HCT116 (cell line): ENCODE data around the gene ZNF469. TPM values are rescaled to one million over a fixed set of nuclear protein-coding genes. Genes with fewer than 3 reads are reported as not detected.

ENCODE experiments used
- ATAC-seq: fragments of 200-7000 bp; cut with Tn5 transposase; 2 replicates; pipeline ENCODE4 v1.9.1; 2020; ENCODE audit warnings: mild to moderate bottlenecking, moderate library complexity
- BruUV-seq: library from RNA; stranded (reverse); fragments of 400-500 nt; replicated peaks from 2 replicates; lab custom pipeline; 2021; lab: Mats Ljungman, UMichigan
- CTCF ChIA-PET: fragments of 300-600 bp; sonication (Branson Sonifier 250); formaldehyde crosslinking; loops from one replicate; lab custom pipeline; 2021; ENCODE audit warnings: antibody characterized with exemption; lab: Charles Lee
- POLR2A ChIA-PET: fragments of 300-600, 350-600 bp; sonication (Branson Sonifier 250); formaldehyde crosslinking; loops from one replicate; lab custom pipeline; 2021; ENCODE audit warnings: antibody characterized with exemption; lab: Charles Lee
- RAD21 ChIA-PET, 2 experiments: fragments of 300-600 bp; sonication (Branson Sonifier 250); formaldehyde crosslinking; loops; one replicate each; lab custom pipeline; 2023; ENCODE audit warnings: low total read pairs in 2 of 2; ENCODE audit not compliant: uncharacterized antibody in 2 of 2, unreplicated experiment in 2 of 2, low non-redundant PET in 1 of 2; lab: Charles Lee
- DNase-seq: peaks from one replicate; pipeline ENCODE4 v3.0.0-alpha.2; 2010; ENCODE audit warnings: low read depth, low spot score
- H2AFZ ChIP-seq: fragments of 200-600 bp; shearing (Covaris generic), sonication (generic); 2 replicates; pipeline ENCODE4 v1.6.1; 2017; ENCODE audit warnings: low read depth, mixed run types, mixed read lengths, antibody characterized with exemption, low read length; ENCODE audit not compliant: poor library complexity, severe bottlenecking
- H3K27ac ChIP-seq: 2 replicates; pipeline ENCODE4 v1.5.1; 2012; ENCODE audit warnings: low read depth, low read length
- H3K27me3 ChIP-seq: fragments of 200-600 bp; sonication (generic); 2 replicates; pipeline ENCODE4 v1.6.1; 2016; ENCODE audit warnings: mixed run types, low read length, mixed read lengths; ENCODE audit not compliant: insufficient read depth
- H3K36me3 ChIP-seq, 2 experiments: fragments of 200-500 bp in 1 of 2; fragments of 200-600 bp in 1 of 2; sonication (Bioruptor generic) in 1 of 2; sonication (generic) in 1 of 2; 2 replicates each; pipeline versions ENCODE4 v1.5.1 to v1.6.1; 2014 to 2016; ENCODE audit warnings: low read length in 2 of 2, inconsistent platforms in 1 of 2, mixed read lengths in 1 of 2, mixed run types in 1 of 2; ENCODE audit not compliant: insufficient read depth in 2 of 2, control insufficient read depth in 1 of 2
- H3K4me1 ChIP-seq, 2 experiments: fragments of 200-600 bp in 1 of 2; sonication (generic) in 1 of 2; 2 replicates each; pipeline versions ENCODE4 v1.5.1 to v1.6.1; 2012 to 2017; ENCODE audit warnings: low read length in 2 of 2, inconsistent platforms in 1 of 2, mild to moderate bottlenecking in 1 of 2, mixed read lengths in 1 of 2, mixed run types in 1 of 2, moderate library complexity in 1 of 2; ENCODE audit not compliant: insufficient read depth in 2 of 2, control insufficient read depth in 1 of 2
- H3K4me2 ChIP-seq: fragments of 200-600 bp; sonication (generic); 2 replicates; pipeline ENCODE4 v1.6.1; 2017; ENCODE audit warnings: mixed run types, low read length, mixed read lengths
- H3K4me3 ChIP-seq, 2 experiments: fragments of 200-600 bp in 1 of 2; sonication (generic) in 1 of 2; replicated peaks in 1 of 2; 2 replicates each; pipeline ENCODE4 v1.5.1; 2011 to 2016; ENCODE audit warnings: low read length in 2 of 2, control low read depth in 1 of 2, low read depth in 1 of 2, mild to moderate bottlenecking in 1 of 2, mixed read lengths in 1 of 2, mixed run types in 1 of 2
- H3K79me2 ChIP-seq: fragments of 200-600 bp; sonication (generic); 2 replicates; pipeline ENCODE4 v1.6.1; 2017; ENCODE audit warnings: mild to moderate bottlenecking, mixed run types, low read length, moderate library complexity, mixed read lengths; ENCODE audit not compliant: insufficient read depth
- H3K9ac ChIP-seq: fragments of 200-600 bp; sonication (generic); 2 replicates; pipeline ENCODE4 v1.6.1; 2016; ENCODE audit warnings: low read length, mixed read lengths
- H3K9me2 ChIP-seq: fragments of 200-600 bp; sonication (generic), shearing (Covaris generic); 2 replicates; pipeline ENCODE4 v1.6.1; 2017; ENCODE audit warnings: mixed run types, mild to moderate bottlenecking, moderate library complexity; ENCODE audit not compliant: insufficient read depth
- H3K9me3 ChIP-seq, 2 experiments: fragments of 200-500 bp in 1 of 2; fragments of 200-600 bp in 1 of 2; sonication (Bioruptor generic) in 1 of 2; sonication (generic) in 1 of 2; 2 replicates each; pipeline ENCODE4 v1.6.1; 2014 to 2017; ENCODE audit warnings: low read length in 2 of 2, mixed read lengths in 2 of 2, inconsistent platforms in 1 of 2, low read depth in 1 of 2, mild to moderate bottlenecking in 1 of 2, mixed run types in 1 of 2, moderate library complexity in 1 of 2; ENCODE audit not compliant: control insufficient read depth in 1 of 2, insufficient read depth in 1 of 2
- H4K20me1 ChIP-seq: fragments of 200-600 bp; sonication (generic), shearing (Covaris generic); 2 replicates; pipeline ENCODE4 v1.6.1; 2017; ENCODE audit warnings: mixed run types, mild to moderate bottlenecking, moderate library complexity; ENCODE audit not compliant: insufficient read depth
- SIN3A ChIP-seq: IDR thresholded peaks from 2 replicates; pipeline ENCODE4 v1.6.1; 2012; ENCODE audit warnings: low read depth
- SP1 ChIP-seq: IDR thresholded peaks from 2 replicates; pipeline ENCODE4 v1.6.1; 2012; ENCODE audit warnings: low read depth
- ZBTB33 ChIP-seq: IDR thresholded peaks from 2 replicates; pipeline ENCODE4 v1.6.1; 2011; ENCODE audit warnings: mild to moderate bottlenecking, low read length, moderate library complexity; ENCODE audit not compliant: insufficient replicate concordance; ENCODE audit errors: extremely low read depth
- ZNF274 ChIP-seq: fragments of 200-500 bp; sonication (Bioruptor generic); IDR thresholded peaks from 2 replicates; pipeline ENCODE4 v1.6.1; 2014; ENCODE audit warnings: mild to moderate bottlenecking, low read depth, low read length, inconsistent platforms
- intact Hi-C: fragments of 100-400 bp; cut with micrococcal nuclease; formaldehyde crosslinking; loops from 2 replicates; pipeline ENCODE4 v1.10.0; 2022
- total RNA-seq: library from RNA; stranded (reverse); gene quantifications from one replicate; pipeline ENCODE4 v1.2.1, GENCODE V29; 2021; ENCODE audit not compliant: unreplicated experiment

ZNF469 gene
- total RNA-seq, 1 experiment from 2014 or later: 5.9 TPM

DNA sequence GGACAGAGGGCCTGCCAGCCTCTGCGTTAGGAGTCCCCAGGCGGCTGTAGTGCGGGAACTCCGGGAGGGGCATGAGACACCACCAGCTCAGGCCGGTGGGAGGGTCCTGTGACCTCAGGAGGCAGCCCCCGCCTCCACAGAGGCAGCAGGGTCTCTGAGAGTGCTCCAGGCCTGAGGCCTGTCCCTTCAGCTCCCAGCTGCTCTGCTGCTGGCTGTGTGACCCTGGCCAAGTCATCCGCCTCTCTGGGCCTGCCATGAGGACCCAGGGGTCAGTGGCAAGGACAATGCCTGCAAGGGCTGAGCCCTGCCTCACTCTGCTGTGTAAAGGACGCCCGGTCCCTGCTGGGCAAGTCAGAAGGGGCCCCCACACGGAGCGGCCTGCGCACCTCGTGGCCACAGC is 43.3 kb downstream of the ZNF469 start:
- DNase-seq: no peak
- POLR2A ChIA-PET: no interaction called here
- Histone ChIP-seq H3K4me3 (no peak overlapping the region), H3K27me3 (no peaks in the 10 kb centered on the region), H3K9ac (no peak overlapping the region), H3K36me3 (no peaks in the 10 kb centered on the region), H3K9me2 (no peaks in the 10 kb centered on the region), H4K20me1 (no peaks in the 10 kb centered on the region), H3K79me2 (no peaks in the 10 kb centered on the region), H3K9me3 (no peaks in the 10 kb centered on the region), H3K4me2 (no peak overlapping the region), H3K4me1 (no peaks in the 10 kb centered on the region), H2AFZ (no peak overlapping the region), H3K27ac (no peak overlapping the region)
- intact Hi-C loops: no loop called here
- no peak for ATAC-seq
- BruUV-seq: no TSS peak
- RAD21 ChIA-PET: no interaction called here
- TF ChIP-seq SP1 (no peak), ZBTB33 (no peak), ZNF274 (no peak)
- CTCF ChIA-PET: no interaction called here

- H2AFZ ChIP-seq: no peak overlapping the region
- H3K27me3 ChIP-seq: no peaks in the 10 kb centered on the region
- H3K9me2 ChIP-seq: no peaks in the 10 kb centered on the region
- no peak for TF ChIP-seq SP1
- no peak for TF ChIP-seq SIN3A
- intact Hi-C loops: no loop called here
- RAD21 ChIA-PET: no interaction called here
- no peak overlapping the region for H3K4me3 ChIP-seq
- DNase-seq: no peak
- POLR2A ChIA-PET: no interaction called here
- no peak for ATAC-seq
- H4K20me1 ChIP-seq: no peaks in the 10 kb centered on the region
- H3K36me3 ChIP-seq: no peaks in the 10 kb centered on the region
- H3K9me3 ChIP-seq: no peaks in the 10 kb centered on the region
- H3K4me2 ChIP-seq: no peak overlapping the region
- H3K79me2 ChIP-seq: no peaks in the 10 kb centered on the region
- CTCF ChIA-PET: no interaction called here
- H3K27ac ChIP-seq: no peak overlapping the region
- H3K9ac ChIP-seq: no peak overlapping the region
- H3K4me1 ChIP-seq: no peaks in the 10 kb centered on the region
- no TSS peak for BruUV-seq
Measured at GRCh38 chr16:88427376-88427775, 44.6 kb downstream of the ZNF469 start.
